Endothelial cell of umbilical vein (primary cell): ENCODE results near the gene CORO1A.

Experiments used
- CTCF ChIP-seq, 2 donors: IDR thresholded peaks; 1 replicate in 1 of 2; 2 replicates in 1 of 2; pipeline ENCODE4 v1.5.1; 2011; ENCODE audit warnings: low read length in 2 of 2, mild to moderate bottlenecking in 2 of 2, moderate library complexity in 2 of 2, control low read depth in 1 of 2, inconsistent platforms in 1 of 2, low read depth in 1 of 2; ENCODE audit not compliant: insufficient read depth in 1 of 2; ENCODE audit errors: extremely low read depth in 1 of 2
- MAX ChIP-seq: IDR thresholded peaks from 2 replicates; pipeline ENCODE4 v1.6.1; 2011; ENCODE audit not compliant: insufficient read depth, insufficient read length
- MYC ChIP-seq: IDR thresholded peaks from one replicate; pipeline ENCODE4 v1.6.1; 2011; ENCODE audit warnings: mild to moderate bottlenecking, low read depth, low read length
- POLR2A ChIP-seq: IDR thresholded peaks from 2 replicates; pipeline ENCODE4 v1.6.1; 2012; ENCODE audit warnings: low read depth, mild to moderate bottlenecking, control low read depth, low read length
- POLR2AphosphoS5 ChIP-seq: IDR thresholded peaks from 2 replicates; pipeline ENCODE4 v1.6.1; 2012; ENCODE audit warnings: low read depth, mild to moderate bottlenecking, control low read depth, low read length, moderate library complexity; ENCODE audit not compliant: insufficient read depth

DNA sequence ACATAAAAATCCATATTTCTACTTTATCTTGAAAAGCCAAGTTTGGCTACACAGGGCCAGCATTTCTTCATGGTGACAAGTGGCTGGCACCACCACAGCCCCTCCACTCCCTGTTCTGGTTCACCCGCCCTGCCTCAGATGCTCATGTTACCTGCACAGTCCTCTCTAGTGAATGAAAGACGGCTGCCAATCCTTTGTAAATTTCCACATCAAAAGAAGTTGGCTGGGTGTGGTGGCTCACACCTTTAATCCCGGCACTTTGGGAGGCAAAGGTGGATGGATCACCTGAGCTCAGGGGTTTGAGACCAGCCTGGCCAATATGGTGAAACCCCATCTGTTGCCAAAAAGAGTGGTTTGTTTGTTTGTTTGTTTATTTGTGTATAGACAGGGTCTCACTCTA lies 19.9 kb upstream of the CORO1A start:
- TF ChIP-seq CTCF (IDR thresholded peaks at IDR 0.05; ENCODE audit: extremely low read depth in 1 of 2, insufficient read depth in 1 of 2, low read depth in 1 of 2, low read length in 2 of 2) (no peak), MAX (no peak), POLR2AphosphoS5 (no peak), MYC (no peak), POLR2A (no peak)
